Measurements from ENCODE around the gene P2RY12. TPM values are rescaled to one million over a fixed set of nuclear protein-coding genes. Genes with fewer than 3 reads are reported as not detected.

Gene P2RY12
- total and polyA plus RNA-seq, 2 of the 8 experiments (the other 6 are each of a cell fraction or from before 2014, with no cell fraction given): not detected

DNA sequence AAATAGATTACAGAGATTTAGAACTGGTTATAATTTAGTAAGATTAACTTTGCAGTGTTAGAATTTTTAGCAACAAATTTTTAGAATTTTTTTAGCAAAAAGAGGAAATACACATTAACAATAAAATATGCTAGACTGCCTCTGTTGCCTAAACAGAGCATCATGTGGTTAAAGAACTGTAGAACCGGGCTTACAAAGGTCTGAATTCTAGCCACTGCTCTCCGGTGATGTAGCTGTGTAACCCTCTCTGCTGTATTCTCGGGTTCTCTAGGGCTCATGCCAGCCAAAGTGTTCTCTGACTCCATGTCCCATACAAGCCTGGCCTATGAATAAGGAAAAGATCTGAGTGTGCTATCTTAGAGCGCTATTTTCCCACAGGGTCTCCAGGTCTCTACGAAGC, 2.9 kb upstream of the P2RY12 start:
- Histone ChIP-seq H2BK20ac (ENCODE audit: low read length) (no peak overlapping the region), H4K20me1 (replicated peaks in 1 of 2; ENCODE audit: control insufficient read depth in 1 of 2, insufficient read depth in 2 of 2, low read length in 2 of 2) (no peaks in the 10 kb centered on the region), H3K27me3 (replicated peaks in 1 of 4; ENCODE audit: control insufficient read depth in 3 of 4, extremely low read depth in 1 of 4, insufficient read depth in 3 of 4, low read length in 3 of 4) (no peaks in the 10 kb centered on the region), H3K4me2 (ENCODE audit: insufficient read depth in 1 of 2, low read depth in 2 of 2, low read length in 2 of 2) (no peak overlapping the region), H3K18ac (ENCODE audit: extremely low read depth, low read length) (no peak overlapping the region), H3K4me1 (replicated peaks in 1 of 4; ENCODE audit: control insufficient read depth in 3 of 4, insufficient read depth in 4 of 4, low read length in 3 of 4) (peaks cover 0 to 2% (median 0%) of the 10 kb centered on the region in 4 experiments; a peak in 1 of 7 replicates), H3K23ac (ENCODE audit: insufficient read length) (no peak overlapping the region), H3K56ac (replicated peaks; ENCODE audit: insufficient read length, low read depth, low read length) (no peak overlapping the region), H2BK120ac (replicated peaks; ENCODE audit: low read depth, low read length) (no peak overlapping the region), H4K91ac (replicated peaks; ENCODE audit: insufficient read length, low read length) (no peak overlapping the region), H4K8ac (ENCODE audit: extremely low read depth, insufficient read depth, low read length) (no peak overlapping the region), H3K23me2 (ENCODE audit: low read depth, low read length) (no peaks in the 10 kb centered on the region), H4K5ac (ENCODE audit: insufficient read length, low read depth, low read length) (no peak overlapping the region), H3K27ac (ENCODE audit: low read depth, low read length) (no peak overlapping the region), H3K79me1 (ENCODE audit: low read depth, low read length) (no peaks in the 10 kb centered on the region), H2BK12ac (ENCODE audit: low read depth, low read length) (no peak overlapping the region), H3K14ac (ENCODE audit: insufficient read length) (no peak overlapping the region), H2AK5ac (ENCODE audit: low read depth, low read length) (no peak overlapping the region), H3K36me3 (ENCODE audit: control insufficient read depth in 2 of 4, insufficient read depth in 4 of 4, low read length in 3 of 4) (peaks cover 0 to 22% (median 1%) of the 10 kb centered on the region in 4 experiments; a peak in 5 of 8 replicates), H2AFZ (ENCODE audit: low read length) (no peak overlapping the region), H3K79me2 (ENCODE audit: control insufficient read depth in 1 of 2, insufficient read depth in 2 of 2, low read length in 2 of 2) (no peaks in the 10 kb centered on the region), H3K4me3 (ENCODE audit: extremely low read depth in 1 of 4, insufficient read depth in 2 of 4, low read depth in 3 of 4, low read length in 4 of 4) (no peak overlapping the region), H3K9me3 (ENCODE audit: insufficient read depth in 2 of 2, low read depth in 1 of 2, low read length in 1 of 2) (no peaks in the 10 kb centered on the region), H3K4ac (replicated peaks; ENCODE audit: insufficient read length, low read depth, low read length) (no peak overlapping the region), H2BK5ac (ENCODE audit: low read depth, low read length) (no peak overlapping the region), H2BK15ac (ENCODE audit: low read length) (no peak overlapping the region), H3K9ac (replicated peaks in 1 of 4; ENCODE audit: extremely low read depth in 1 of 4, low read depth in 3 of 4, low read length in 3 of 4) (no peak overlapping the region)
- FAIRE-seq: no peak
- no peak for DNase-seq (ENCODE audit: low read depth in 1 of 2, low spot score in 2 of 2)
- 93% methylated on average over 5 of the region's 5 CpGs; no CpG with 5 or more reads in 1 of the 2 experiments for WGBS, 2 experiments (ENCODE audit: extremely low coverage in 1 of 2, insufficient coverage in 1 of 2, insufficient read length in 1 of 2, insufficient replicate concordance in 2 of 2, low coverage in 1 of 2, low lambda C conversion rate in 2 of 2, missing lambda C conversion rate in 1 of 2)
- CTCF ChIA-PET (ENCODE audit: partially characterized antibody): interaction anchor here (1.0 to 2.4 kb wide), 5 partner anchors 10 to 26 kb away, joined by 5 to 14 read pairs (median 7); no protein-coding TSS in a partner anchor
- POLR2A ChIA-PET (ENCODE audit: partially characterized antibody): no interaction called here
- TF ChIP-seq, protein P1, sequence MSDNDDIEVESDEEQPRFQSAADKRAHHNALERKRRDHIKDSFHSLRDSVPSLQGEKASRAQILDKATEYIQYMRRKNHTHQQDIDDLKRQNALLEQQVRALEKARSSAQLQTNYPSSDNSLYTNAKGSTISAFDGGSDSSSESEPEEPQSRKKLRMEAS (IDR thresholded peaks at IDR 0.05): no peak
- no peak for TF ChIP-seq CREB1 (IDR thresholded peaks at IDR 0.05)
- no peak for TF ChIP-seq SP2 (IDR thresholded peaks at IDR 0.05; ENCODE audit: low read length)
- TF ChIP-seq RBBP5 (IDR thresholded peaks at IDR 0.05; ENCODE audit: borderline replicate concordance, low read depth, low read length): no peak
- no peak for TF ChIP-seq NRF1 (IDR thresholded peaks at IDR 0.05; ENCODE audit: low read depth, low read length)

All from H1 (cell line).